Measurements from ENCODE around the gene TEDC2. TPM values are rescaled to one million over a fixed set of nuclear protein-coding genes. Genes with fewer than 3 reads are reported as not detected.

Gene TEDC2
- total and polyA plus RNA-seq, 2 of the 8 experiments (the other 6 are each of a cell fraction or from before 2014, with no cell fraction given), result 54.6 to 55.6 TPM

GRCh38 chr16:2500918-2501750 lies 41.2 kb downstream of the TEDC2 start:
- Histone ChIP-seq H3K4me2 (ENCODE audit: insufficient read depth in 1 of 2, low read depth in 2 of 2, low read length in 2 of 2) (peak overlapping the region; percentile 0 to 73; a peak in 3 of 4 replicates), H4K20me1 (replicated peaks in 1 of 2; ENCODE audit: control insufficient read depth in 1 of 2, insufficient read depth in 2 of 2, low read length in 2 of 2) (peaks cover 2 to 4% of the 10 kb centered on the region in 2 experiments), H4K8ac (ENCODE audit: extremely low read depth, insufficient read depth, low read length) (peak overlapping the region; percentile 40), H3K23ac (ENCODE audit: insufficient read length) (no peak overlapping the region), H3K4ac (replicated peaks; ENCODE audit: insufficient read length, low read depth, low read length) (no peak overlapping the region), H2BK12ac (ENCODE audit: low read depth, low read length) (no peak overlapping the region), H3K4me3 (ENCODE audit: extremely low read depth in 1 of 4, insufficient read depth in 2 of 4, low read depth in 3 of 4, low read length in 4 of 4) (peak overlapping the region in 3 of 4 experiments; percentile 14 to 60 (median 24); a peak in 5 of 8 replicates), H2AFZ (ENCODE audit: low read length) (peak overlapping the region; percentile 18; the same call in 1 of the 2 replicates), H3K14ac (ENCODE audit: insufficient read length) (no peak overlapping the region), H4K91ac (replicated peaks; ENCODE audit: insufficient read length, low read length) (peak overlapping the region; percentile 73), H4K5ac (ENCODE audit: insufficient read length, low read depth, low read length) (no peak overlapping the region), H3K4me1 (replicated peaks in 1 of 4; ENCODE audit: control insufficient read depth in 3 of 4, insufficient read depth in 4 of 4, low read length in 3 of 4) (peaks cover 0 to 16% (median 9%) of the 10 kb centered on the region in 4 experiments; a peak in 6 of 7 replicates), H3K27ac (ENCODE audit: low read depth, low read length) (no peak overlapping the region; the same call in 1 of the 2 replicates), H2BK5ac (ENCODE audit: low read depth, low read length) (peak overlapping the region; percentile 71; the same call in 1 of the 2 replicates), H3K79me1 (ENCODE audit: low read depth, low read length) (no peaks in the 10 kb centered on the region; the same call in 1 of the 2 replicates), H3K27me3 (replicated peaks in 1 of 4; ENCODE audit: control insufficient read depth in 3 of 4, extremely low read depth in 1 of 4, insufficient read depth in 3 of 4, low read length in 3 of 4) (no peaks in the 10 kb centered on the region; a peak in 1 of 7 replicates), H2BK120ac (replicated peaks; ENCODE audit: low read depth, low read length) (no peak overlapping the region), H3K9ac (replicated peaks in 1 of 4; ENCODE audit: extremely low read depth in 1 of 4, low read depth in 3 of 4, low read length in 3 of 4) (no peak overlapping the region), H3K9me3 (ENCODE audit: insufficient read depth in 2 of 2, low read depth in 1 of 2, low read length in 1 of 2) (no peaks in the 10 kb centered on the region), H3K36me3 (ENCODE audit: control insufficient read depth in 2 of 4, insufficient read depth in 4 of 4, low read length in 3 of 4) (peaks cover 0 to 12% (median 3%) of the 10 kb centered on the region in 4 experiments; a peak in 3 of 8 replicates), H2BK15ac (ENCODE audit: low read length) (no peak overlapping the region), H2AK5ac (ENCODE audit: low read depth, low read length) (no peak overlapping the region), H3K79me2 (ENCODE audit: control insufficient read depth in 1 of 2, insufficient read depth in 2 of 2, low read length in 2 of 2) (no peaks in the 10 kb centered on the region), H2BK20ac (ENCODE audit: low read length) (no peak overlapping the region), H3K18ac (ENCODE audit: extremely low read depth, low read length) (peak overlapping the region; percentile 81), H3K56ac (replicated peaks; ENCODE audit: insufficient read length, low read depth, low read length) (no peak overlapping the region), H3K23me2 (ENCODE audit: low read depth, low read length) (no peaks in the 10 kb centered on the region)
- POLR2A ChIA-PET (ENCODE audit: partially characterized antibody), result interaction anchor here (0.6 to 2.0 kb wide), 22 partner anchors 9 to 492 kb away, joined by 3 to 10 read pairs (median 4); partner anchors contain the start of genes ATP6V0C, CEMP1, MLST8 and NTN3
- CTCF ChIA-PET (ENCODE audit: partially characterized antibody), result interaction anchor here (0.6 to 3.3 kb wide), 50 partner anchors 9 to 353 kb away, joined by 3 to 32 read pairs (median 4); partner anchors contain the start of genes AMDHD2, ECI1, PDPK1 and TBC1D24
- WGBS, 2 experiments (ENCODE audit: extremely low coverage in 1 of 2, insufficient coverage in 1 of 2, insufficient read length in 1 of 2, insufficient replicate concordance in 2 of 2, low coverage in 1 of 2, low lambda C conversion rate in 2 of 2, missing lambda C conversion rate in 1 of 2), result 50% methylated on average over 21 of the region's 23 CpGs; no CpG with 5 or more reads in 1 of the 2 experiments
- peak; percentile 77 to 98 for DNase-seq (ENCODE audit: low read depth in 1 of 2, low spot score in 2 of 2)
- no peak for FAIRE-seq
- TF ChIP-seq RAD21 (IDR thresholded peaks at IDR 0.05 in 1 of 2, conservative IDR thresholded peaks at IDR 0.05 in 1 of 2; ENCODE audit: low read depth in 2 of 2, low read length in 2 of 2) (peak; percentile 94 to 96), CTCF (IDR thresholded peaks at IDR 0.05; ENCODE audit: control extremely low read depth in 1 of 3, insufficient read depth in 1 of 3, low read depth in 1 of 3, low read length in 3 of 3) (peak; percentile 91 to 100 (median 96)), HDAC6 (IDR thresholded peaks at IDR 0.05; ENCODE audit: low read depth, low read length) (no peak), JUN (IDR thresholded peaks at IDR 0.05; ENCODE audit: low read depth, low read length) (no peak), SP4 (IDR thresholded peaks at IDR 0.05; ENCODE audit: low read length) (no peak), KDM5A (IDR thresholded peaks at IDR 0.05; ENCODE audit: low read length) (peak; percentile 72), BCL11A (IDR thresholded peaks at IDR 0.05; ENCODE audit: low read depth in 2 of 2, low read length in 2 of 2) (no peak), TAF7 (optimal IDR thresholded peaks at IDR 0.05; ENCODE audit: borderline replicate concordance, low read depth, low read length) (no peak)
